NCI-H128 (cell line): ENCODE measurements around the gene PLEKHF1.

ENCODE experiments used
- DNase-seq: peaks from one replicate; lab custom pipeline; 2025; ENCODE audit not compliant: unreplicated experiment; lab: John Stamatoyannopoulos, UW

Gene PLEKHF1

GRCh38 chr19:29634423-29635130 lies 30.7 kb upstream of the PLEKHF1 start:
- DNase-seq = no peak

- DNase-seq = no peak
Observed at GRCh38 chr19:29635963-29636362, 29.3 kb upstream of the PLEKHF1 start.

- no peak for DNase-seq
Observed at GRCh38 chr19:29636553-29637360, 28.5 kb upstream of the PLEKHF1 start.

GRCh38 chr19:29639086-29639485 lies 26.2 kb upstream of the PLEKHF1 start:
- DNase-seq = no peak

GRCh38 chr19:29640231-29640630 lies 25.0 kb upstream of the PLEKHF1 start:
- no peak for DNase-seq

GRCh38 chr19:29641597-29641996 lies 23.7 kb upstream of the PLEKHF1 start:
- no peak for DNase-seq

GRCh38 chr19:29643361-29643935 lies 21.8 kb upstream of the PLEKHF1 start:
- no peak for DNase-seq

GRCh38 chr19:29644210-29644609 lies 21.1 kb upstream of the PLEKHF1 start:
- no peak for DNase-seq

GRCh38 chr19:29645491-29645867 lies 19.8 kb upstream of the PLEKHF1 start:
- DNase-seq = no peak

GRCh38 chr19:29645911-29646310 lies 19.4 kb upstream of the PLEKHF1 start:
- no peak for DNase-seq

GRCh38 chr19:29650772-29651387 lies 14.4 kb upstream of the PLEKHF1 start:
- no peak for DNase-seq

GRCh38 chr19:29651622-29652394 lies 13.5 kb upstream of the PLEKHF1 start:
- no peak for DNase-seq

GRCh38 chr19:29653398-29653797 lies 11.9 kb upstream of the PLEKHF1 start:
- DNase-seq = no peak

GRCh38 chr19:29655648-29656335 lies 9.5 kb upstream of the PLEKHF1 start:
- no peak for DNase-seq

- no peak for DNase-seq
Observed at GRCh38 chr19:29658221-29658991, 6.9 kb upstream of the PLEKHF1 start.

- DNase-seq = no peak
Observed at GRCh38 chr19:29660835-29661234, 4.4 kb upstream of the PLEKHF1 start.

GRCh38 chr19:29662278-29662603 lies 3.0 kb upstream of the PLEKHF1 start:
- DNase-seq = no peak

- DNase-seq = no peak
Observed at GRCh38 chr19:29662604-29663404, 2.5 kb upstream of the PLEKHF1 start.
